ENCODE data around the gene LUC7L2.
"Not testable (repeated sequence)": the region's sequence is repeated elsewhere in the genome, so short reads cannot be mapped to it uniquely, and the experiment has no call there.

Gene LUC7L2

DNA sequence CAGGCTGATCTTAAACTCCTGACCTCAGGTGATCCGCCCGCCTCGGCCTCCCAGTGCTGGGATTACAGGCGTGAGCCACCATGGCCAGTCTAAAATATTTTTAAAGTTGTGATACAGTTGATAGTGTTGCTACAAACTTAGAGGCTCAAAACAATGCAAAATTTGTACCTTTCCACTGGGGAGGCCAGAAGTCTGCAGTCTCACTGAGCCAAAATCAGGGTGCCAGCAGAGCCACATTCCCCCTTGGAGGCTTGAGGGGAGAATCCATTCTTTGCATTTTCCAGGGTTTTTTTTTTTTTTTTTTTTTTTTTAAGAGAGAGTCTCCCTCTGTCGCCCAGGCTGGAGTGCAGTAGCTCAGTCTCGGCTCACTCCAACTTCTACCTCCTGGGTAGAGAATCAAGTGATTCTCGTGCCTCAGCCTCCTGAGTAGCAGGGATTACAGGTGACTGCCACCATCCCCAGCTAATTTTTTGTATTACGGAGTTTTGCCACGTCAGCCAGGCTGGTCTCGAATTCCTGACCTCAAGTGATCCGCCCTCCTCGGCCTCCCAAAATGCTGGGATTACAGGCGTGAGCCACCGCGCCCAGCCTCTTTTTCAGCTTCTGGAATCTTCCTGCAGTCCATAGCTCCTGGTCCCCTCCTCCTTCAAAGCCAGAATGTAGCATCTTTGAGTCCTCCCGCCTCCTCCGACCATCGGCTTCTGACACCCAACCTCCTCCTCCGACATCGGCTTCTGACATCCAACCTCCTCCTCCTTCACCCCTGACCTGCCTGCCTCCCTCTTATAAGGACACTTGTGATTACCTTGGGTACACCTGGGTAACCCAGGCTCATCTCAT is 86.6 kb downstream of the LUC7L2 start:
- no peak for DNase-seq (ENCODE audit: low spot score)

GRCh38 chr7:139450851-139451250 is 91.2 kb downstream of the LUC7L2 start:
- no peak for DNase-seq (ENCODE audit: low spot score)

GRCh38 chr7:139451638-139452037 is 91.9 kb downstream of the LUC7L2 start:
- DNase-seq (ENCODE audit: low spot score) = no peak

DNA sequence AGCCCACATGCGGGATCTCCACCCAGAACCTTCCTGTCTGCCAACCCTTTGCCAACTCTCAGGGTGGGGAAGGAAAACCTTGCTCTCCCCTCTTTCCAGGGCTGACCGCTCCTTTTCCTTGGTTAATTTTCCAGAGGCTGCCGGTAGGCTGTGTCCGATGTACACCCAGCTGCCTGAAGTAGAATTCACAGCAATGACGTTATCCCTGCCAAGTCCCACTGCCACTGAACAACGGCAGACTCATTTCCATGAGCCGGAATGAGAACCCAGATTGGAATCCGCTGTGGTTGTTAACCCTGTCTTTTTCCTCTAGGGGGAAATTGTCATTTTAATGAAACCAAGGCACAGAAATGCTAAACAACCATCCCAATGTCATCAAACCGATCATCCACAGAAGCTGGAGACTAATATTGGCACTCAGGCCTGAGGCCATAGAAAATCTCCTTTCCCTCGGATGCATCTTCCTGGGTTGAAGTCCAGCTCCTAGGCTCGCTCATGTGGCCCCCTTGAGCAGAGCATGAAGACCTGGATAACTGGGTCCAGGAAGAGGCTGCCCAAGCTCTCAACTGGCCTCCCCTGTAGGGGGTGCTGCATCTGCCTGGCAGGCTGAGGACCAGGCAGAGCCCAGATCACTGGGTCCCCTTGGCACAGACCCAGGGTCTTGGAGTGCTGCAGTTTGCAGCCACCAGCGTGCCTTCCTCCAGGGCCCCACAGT is 93.4 kb downstream of the LUC7L2 start:
- no peak for DNase-seq (ENCODE audit: low spot score)

GRCh38 chr7:139453673-139454321 is 94.1 kb downstream of the LUC7L2 start:
- no peak for DNase-seq (ENCODE audit: low spot score)

DNA sequence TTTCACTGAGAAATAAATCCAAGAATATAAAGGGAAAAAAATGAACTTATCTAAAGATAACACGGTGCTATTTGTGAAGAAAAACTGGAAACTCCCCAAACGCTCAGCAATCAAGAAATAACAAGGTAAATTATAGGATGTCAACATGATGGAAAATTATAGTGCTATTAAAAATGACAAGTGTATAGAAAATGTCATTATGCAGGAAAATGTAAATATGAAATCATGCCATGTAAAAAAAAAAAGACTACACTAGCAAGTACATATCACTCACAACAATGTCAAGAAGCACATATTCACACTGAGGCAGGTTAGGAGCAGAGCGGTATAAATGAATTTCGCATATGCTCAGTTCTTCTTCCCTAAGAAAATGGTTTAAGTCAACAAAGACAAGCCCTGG is 96.1 kb downstream of the LUC7L2 start:
- DNase-seq (ENCODE audit: low spot score) = no peak

DNA sequence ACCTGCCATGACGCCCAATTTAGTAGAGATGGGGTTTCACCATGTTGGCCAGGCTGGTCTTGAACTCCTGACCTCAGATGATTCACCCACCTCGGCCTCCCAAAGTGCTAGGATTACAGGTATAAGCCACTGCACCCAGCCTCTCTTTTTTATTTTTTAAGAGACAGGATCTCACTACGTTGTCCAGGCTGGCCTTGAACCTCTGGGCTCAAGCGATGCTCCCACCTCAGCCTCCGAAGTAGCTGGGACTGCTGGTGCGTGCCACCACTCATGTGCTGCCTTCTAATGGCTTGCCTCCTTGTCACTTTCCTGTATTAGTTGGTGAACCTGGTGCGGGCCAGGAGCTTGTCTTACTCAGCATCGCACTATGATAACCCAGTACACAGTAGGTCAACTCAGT is 96.8 kb downstream of the LUC7L2 start:
- DNase-seq (ENCODE audit: low spot score) = no peak

- no peak for DNase-seq (ENCODE audit: low spot score)
Observed at GRCh38 chr7:139457153-139457946, 97.7 kb downstream of the LUC7L2 start.

DNA sequence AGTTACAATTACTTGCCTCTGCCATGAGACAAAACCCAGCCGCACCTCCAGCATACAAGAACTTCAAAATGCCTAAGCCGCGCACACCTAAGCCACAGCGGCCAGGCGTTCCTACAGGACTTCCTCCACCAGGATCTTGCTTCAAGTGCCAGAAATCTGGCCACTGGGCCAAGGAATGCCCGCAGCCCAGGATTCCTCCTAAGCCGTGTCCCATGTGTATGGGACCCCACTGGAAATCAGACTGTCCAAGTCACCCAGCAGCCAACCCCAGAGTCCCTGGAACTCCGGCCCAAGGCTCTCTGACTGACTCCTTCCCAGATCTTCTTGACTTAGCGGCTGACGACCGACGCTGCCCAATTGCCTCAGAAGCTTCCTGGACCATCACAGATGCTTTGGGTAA is 103.7 kb downstream of the LUC7L2 start:
- DNase-seq (ENCODE audit: low spot score) = not testable (repeated sequence)

- DNase-seq (ENCODE audit: low spot score) = not testable (repeated sequence)
Observed at GRCh38 chr7:139464511-139464910, 104.8 kb downstream of the LUC7L2 start.

DNA sequence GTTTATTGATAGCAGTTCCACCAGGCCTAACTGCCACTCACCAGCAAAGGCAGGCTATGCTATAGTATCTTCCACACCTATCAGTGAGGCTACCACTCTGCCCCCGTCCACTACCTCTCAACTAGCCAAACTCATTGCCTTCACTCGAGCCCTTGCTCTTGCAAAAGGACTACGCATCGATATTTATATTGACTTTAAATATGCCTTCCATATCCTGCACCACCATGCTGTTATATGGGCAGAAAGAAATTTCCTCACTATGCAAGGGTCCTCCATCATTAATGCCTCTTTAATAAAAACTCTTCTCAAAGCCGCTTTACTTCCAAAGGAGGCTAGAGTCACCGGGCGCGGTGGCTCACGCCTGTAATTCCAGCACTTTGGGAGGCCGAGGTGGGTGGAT is 105.4 kb downstream of the LUC7L2 start:
- DNase-seq (ENCODE audit: low spot score) = not testable (repeated sequence)

GRCh38 chr7:139467729-139468128 is 108.0 kb downstream of the LUC7L2 start:
- not testable (repeated sequence) for DNase-seq (ENCODE audit: low spot score)

GRCh38 chr7:139468281-139468680 is 108.6 kb downstream of the LUC7L2 start:
- not testable (repeated sequence) for DNase-seq (ENCODE audit: low spot score)

GRCh38 chr7:139471740-139472353 is 112.2 kb downstream of the LUC7L2 start:
- no peak for DNase-seq (ENCODE audit: low spot score)
